Kidney (tissue), 14 donors: ENCODE results near the gene TTLL8. TPM values are rescaled to one million over a fixed set of nuclear protein-coding genes. Genes with fewer than 3 reads are reported as not detected.

ENCODE experiments used
- DNase-seq, 5 donors: peaks; one replicate each; pipeline ENCODE4 v3.0.0-alpha.2; 2013 to 2020
- FAIRE-seq: peaks from 2 replicates; lab custom pipeline; 2012; peaks lifted over from hg19 to GRCh38; lab: Jason Lieb, UNC
- H3K27ac ChIP-seq, 2 donors: one replicate each; pipeline ENCODE4 v1.7.0; 2013; ENCODE audit warnings: low read depth in 2 of 2, low read length in 2 of 2, inconsistent platforms in 1 of 2
- H3K27me3 ChIP-seq: one replicate; pipeline ENCODE4 v1.7.1; 2013; ENCODE audit warnings: low read length, inconsistent platforms; ENCODE audit not compliant: control insufficient read depth, insufficient read depth
- H3K36me3 ChIP-seq, 3 donors: one replicate each; pipeline versions ENCODE4 v1.7.0 to v1.7.1; 2013; ENCODE audit warnings: low read length in 3 of 3, control low read depth in 1 of 3, inconsistent platforms in 1 of 3; ENCODE audit not compliant: insufficient read depth in 3 of 3, control insufficient read depth in 2 of 3
- H3K4me1 ChIP-seq, 3 donors: one replicate each; pipeline versions ENCODE4 v1.7.0 to v1.7.1; 2013; ENCODE audit warnings: low read length in 3 of 3, inconsistent platforms in 1 of 3, low read depth in 1 of 3; ENCODE audit not compliant: control insufficient read depth in 2 of 3, insufficient read depth in 2 of 3
- H3K4me3 ChIP-seq, 3 donors: one replicate each; pipeline versions ENCODE4 v1.7.0 to v1.8.1; 2013; ENCODE audit warnings: low read length in 3 of 3, control low read depth in 1 of 3, inconsistent platforms in 1 of 3
- H3K9ac ChIP-seq, 3 donors: one replicate each; pipeline versions ENCODE4 v1.7.0 to v1.7.1; 2013; ENCODE audit warnings: low read length in 3 of 3, control low read depth in 1 of 3, inconsistent platforms in 1 of 3
- H3K9me3 ChIP-seq, 3 donors: one replicate each; pipeline versions ENCODE4 v1.7.0 to v1.7.1; 2013; ENCODE audit warnings: low read length in 3 of 3, control low read depth in 1 of 3, inconsistent platforms in 1 of 3; ENCODE audit not compliant: control insufficient read depth in 2 of 3, insufficient read depth in 1 of 3
- intact Hi-C: fragments of 100-400 bp; cut with DNase I; formaldehyde crosslinking; loops from one replicate; pipeline ENCODE4 v1.11.1; 2022
- polyA plus RNA-seq: library from polyadenylated mRNA; stranded (reverse); fragments of 350-450 nt; fragmentation: Illumina TruSeq; extraction: RNeasy Lipid Tissue Mini Kit (QIAGEN cat#74804); gene quantifications from one replicate; pipeline ENCODE4 v1.2.3, GENCODE V29; 2014; ENCODE audit warnings: low read depth, low replicate concordance; ENCODE audit not compliant: insufficient read depth
- total RNA-seq: library from RNA; stranded (reverse); fragmentation: NEBNext Ultra II Directional; extraction: Animal tissue kit (Norgen Biotek cat#: 25700); gene quantifications from one replicate; pipeline ENCODE4 v1.2.1, GENCODE V29; 2021
- TF ChIP-seq, protein P1 (sequence below): IDR thresholded peaks from 3 replicates; pipeline ENCODE4 v1.5.1; 2012; ENCODE audit warnings: mild to moderate bottlenecking, moderate library complexity, borderline replicate concordance; ENCODE audit not compliant: insufficient read depth; ENCODE audit errors: extremely low read depth
- donor health status: control.
- donor health status: control.
- donor health status: control.
- donor health status: control.
- donor health status: control.
- donor health status: DM: yes; HTN: yes; CAD: no.
- donor health status: Normal renal cell carcinoma (clear cell type).

TTLL8 gene
- total and polyA plus RNA-seq, 2 donors from 2014 or later, result not detected

DNA sequence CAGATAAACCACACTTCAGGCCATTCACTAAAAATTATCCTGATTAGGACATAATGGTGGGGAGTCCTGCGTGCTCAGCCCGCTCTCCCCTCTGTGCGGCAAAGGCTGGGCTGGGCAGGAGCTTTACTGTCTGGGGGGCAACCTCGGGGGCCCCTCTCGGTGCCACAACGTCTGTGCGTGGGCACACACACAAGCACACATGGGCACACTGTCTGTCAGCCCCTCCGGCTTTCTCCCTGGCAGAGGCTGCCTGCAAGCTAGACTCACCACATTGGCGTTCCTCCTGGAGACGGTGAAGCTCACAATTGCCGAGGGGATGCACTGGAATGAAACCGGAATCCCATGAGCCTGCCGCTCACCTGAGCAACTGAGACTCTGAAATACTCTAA lies 22.0 kb upstream of the TTLL8 start:
- H3K9me3 ChIP-seq, result no peaks in the 10 kb centered on the region
- FAIRE-seq (no peak), DNase-seq (peak in 1 of 5 donors; percentile 53)
- no peak overlapping the region for H3K4me3 ChIP-seq
- no peaks in the 10 kb centered on the region for H3K27me3 ChIP-seq
- H3K4me1 ChIP-seq, result no peaks in the 10 kb centered on the region
- TF ChIP-seq, protein P1, sequence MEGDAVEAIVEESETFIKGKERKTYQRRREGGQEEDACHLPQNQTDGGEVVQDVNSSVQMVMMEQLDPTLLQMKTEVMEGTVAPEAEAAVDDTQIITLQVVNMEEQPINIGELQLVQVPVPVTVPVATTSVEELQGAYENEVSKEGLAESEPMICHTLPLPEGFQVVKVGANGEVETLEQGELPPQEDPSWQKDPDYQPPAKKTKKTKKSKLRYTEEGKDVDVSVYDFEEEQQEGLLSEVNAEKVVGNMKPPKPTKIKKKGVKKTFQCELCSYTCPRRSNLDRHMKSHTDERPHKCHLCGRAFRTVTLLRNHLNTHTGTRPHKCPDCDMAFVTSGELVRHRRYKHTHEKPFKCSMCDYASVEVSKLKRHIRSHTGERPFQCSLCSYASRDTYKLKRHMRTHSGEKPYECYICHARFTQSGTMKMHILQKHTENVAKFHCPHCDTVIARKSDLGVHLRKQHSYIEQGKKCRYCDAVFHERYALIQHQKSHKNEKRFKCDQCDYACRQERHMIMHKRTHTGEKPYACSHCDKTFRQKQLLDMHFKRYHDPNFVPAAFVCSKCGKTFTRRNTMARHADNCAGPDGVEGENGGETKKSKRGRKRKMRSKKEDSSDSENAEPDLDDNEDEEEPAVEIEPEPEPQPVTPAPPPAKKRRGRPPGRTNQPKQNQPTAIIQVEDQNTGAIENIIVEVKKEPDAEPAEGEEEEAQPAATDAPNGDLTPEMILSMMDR, result no peak
- no peak overlapping the region for H3K27ac ChIP-seq
- intact Hi-C loops, result no loop called here
- H3K9ac ChIP-seq, result no peak overlapping the region
- no peaks in the 10 kb centered on the region for H3K36me3 ChIP-seq

DNA sequence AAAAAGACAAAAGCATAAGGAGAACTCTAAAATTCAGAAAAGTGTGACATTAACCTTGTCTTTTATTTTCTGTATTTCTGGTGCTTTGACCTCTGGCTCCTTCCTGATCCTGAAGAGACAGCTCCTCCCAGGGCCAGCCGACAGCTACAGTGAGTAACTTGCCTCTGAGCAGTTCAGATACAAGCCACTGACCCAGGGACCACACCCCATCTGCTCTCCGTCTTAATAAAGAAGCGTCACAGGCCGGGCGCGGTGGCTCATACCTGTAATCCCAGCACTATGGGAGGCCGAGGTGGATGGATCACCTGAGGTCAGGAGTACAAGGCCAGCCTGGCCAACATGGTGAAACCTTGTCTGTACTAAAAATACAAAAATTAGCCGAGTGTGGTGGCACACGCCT lies 20.7 kb upstream of the TTLL8 start:
- H3K27ac ChIP-seq, result no peak overlapping the region
- H3K4me3 ChIP-seq, result no peak overlapping the region
- intact Hi-C loops, result no loop called here
- no peaks in the 10 kb centered on the region for H3K9me3 ChIP-seq
- DNase-seq, result peak in 1 of 5 donors; percentile 51
- no peak for FAIRE-seq
- H3K9ac ChIP-seq, result no peak overlapping the region
- H3K27me3 ChIP-seq, result no peaks in the 10 kb centered on the region
- no peaks in the 10 kb centered on the region for H3K4me1 ChIP-seq
- TF ChIP-seq, protein P1, result no peak
- H3K36me3 ChIP-seq, result no peaks in the 10 kb centered on the region

DNA sequence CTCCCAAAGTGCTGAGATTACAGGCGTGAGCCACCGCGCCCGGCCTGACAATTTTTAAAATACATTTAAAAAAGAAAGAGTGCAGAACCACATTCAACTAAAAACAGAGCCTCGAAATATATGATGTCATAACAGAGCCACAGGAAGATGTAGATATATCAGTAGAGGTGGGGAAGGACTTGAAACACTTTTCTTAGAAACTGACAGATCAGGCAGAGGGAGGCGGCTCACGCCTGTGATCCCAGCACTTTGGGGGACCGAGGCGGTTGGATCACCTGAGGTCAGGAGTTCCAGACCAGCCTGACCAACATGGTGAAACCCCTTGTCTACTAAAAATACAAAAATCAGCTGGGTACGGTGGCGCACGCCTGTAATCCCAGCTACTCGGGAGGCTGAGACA lies 20.1 kb upstream of the TTLL8 start:
- no peak overlapping the region for H3K4me3 ChIP-seq
- TF ChIP-seq, protein P1, result no peak
- H3K36me3 ChIP-seq, result no peaks in the 10 kb centered on the region
- FAIRE-seq (no peak), DNase-seq (peak in 1 of 5 donors; percentile 23)
- H3K9me3 ChIP-seq, result no peaks in the 10 kb centered on the region
- no peaks in the 10 kb centered on the region for H3K27me3 ChIP-seq
- intact Hi-C loops, result no loop called here
- no peaks in the 10 kb centered on the region for H3K4me1 ChIP-seq
- no peak overlapping the region for H3K9ac ChIP-seq
- H3K27ac ChIP-seq, result no peak overlapping the region
